Measurements from ENCODE around the gene CDCA7L. TPM values are rescaled to one million over a fixed set of nuclear protein-coding genes. Genes with fewer than 3 reads are reported as not detected.

Gene CDCA7L
- total and polyA plus RNA-seq, 2 of the 4 experiments (the other 2 are of a cell fraction), result 20.4 to 35.0 TPM

GRCh38 chr7:21887353-21887752 lies 58.3 kb downstream of the CDCA7L start:
- no TSS peak for BruUV-seq (replicated peaks)
- Histone ChIP-seq H3K27me3 (ENCODE audit: control insufficient read depth, insufficient read depth, low read length) (no peaks in the 10 kb centered on the region), H3K23ac (ENCODE audit: low read depth, low read length) (no peak overlapping the region), H2BK20ac (ENCODE audit: low read depth, low read length) (no peak overlapping the region), H2BK120ac (ENCODE audit: low read depth, low read length) (no peak overlapping the region), H3K79me1 (ENCODE audit: low read depth in 1 of 2, low read length in 2 of 2) (no peaks in the 10 kb centered on the region), H3K9me1 (ENCODE audit: insufficient read depth, low read length) (no peaks in the 10 kb centered on the region), H4K8ac (ENCODE audit: low read depth in 2 of 2, low read length in 2 of 2) (no peak overlapping the region), H2AFZ (replicated peaks; ENCODE audit: low read length, poor library complexity) (no peak overlapping the region), H4K20me1 (ENCODE audit: insufficient read depth, low read length) (no peaks in the 10 kb centered on the region), H4K5ac (ENCODE audit: low read depth, low read length) (no peak overlapping the region), H4K91ac (ENCODE audit: insufficient read depth, low read depth, low read length) (no peak overlapping the region), H3K18ac (ENCODE audit: low read depth, low read length) (no peak overlapping the region), H3K4me3 (ENCODE audit: insufficient read depth, low read depth, low read length) (no peak overlapping the region), H3K36me3 (ENCODE audit: control insufficient read depth, insufficient read depth, low read length) (no peaks in the 10 kb centered on the region), H3K4me2 (ENCODE audit: low read depth, low read length) (no peak overlapping the region), H3K9me3 (ENCODE audit: control insufficient read depth, insufficient read depth, low read length) (no peaks in the 10 kb centered on the region), H3K4ac (ENCODE audit: low read depth, low read length) (no peak overlapping the region), H2BK15ac (ENCODE audit: low read depth, low read length) (no peak overlapping the region), H3K4me1 (ENCODE audit: control insufficient read depth, insufficient read depth, low read length) (no peaks in the 10 kb centered on the region), H3K14ac (replicated peaks; ENCODE audit: low read depth, low read length) (no peak overlapping the region), H3K27ac (ENCODE audit: insufficient read depth, low read length) (no peak overlapping the region), H3K9ac (ENCODE audit: low read depth, low read length) (no peak overlapping the region), H3K56ac (ENCODE audit: extremely low read depth, insufficient read depth, low read length) (no peak overlapping the region), H2BK5ac (ENCODE audit: low read depth, low read length, poor library complexity, severe bottlenecking) (no peak overlapping the region), H2AK5ac (ENCODE audit: low read depth, low read length) (no peak overlapping the region), H2AK9ac (replicated peaks; ENCODE audit: low read depth, low read length, poor library complexity) (no peak overlapping the region)
- in situ Hi-C loops (cut with MboI; ENCODE audit: low sequenced_read_pairs), result no loop called here
- ChIA-PET POLR2A (ENCODE audit: unreplicated experiment) (no interaction called here), CTCF (interaction anchor here (0.6 kb wide), 1 partner anchor 464 kb away, joined by 3 read pairs; no protein-coding TSS in a partner anchor)
- TF ChIP-seq USF2 (IDR thresholded peaks at IDR 0.05; ENCODE audit: low read depth, low read length), result no peak
- TF ChIP-seq POLR2A (IDR thresholded peaks at IDR 0.05; ENCODE audit: low read depth, low read length), result no peak
- no peak for TF ChIP-seq NFE2L2 (IDR thresholded peaks at IDR 0.05; ENCODE audit: low read depth, low read length)
- TF ChIP-seq FOS (IDR thresholded peaks at IDR 0.05; ENCODE audit: low read depth, low read length), result no peak
- TF ChIP-seq MAFK (IDR thresholded peaks at IDR 0.05; ENCODE audit: low read depth, low read length), result no peak
- no peak for TF ChIP-seq SMC3 (IDR thresholded peaks at IDR 0.05; ENCODE audit: low read depth, low read length)
- TF ChIP-seq MXI1 (IDR thresholded peaks at IDR 0.05; ENCODE audit: borderline replicate concordance, low read depth, low read length), result no peak
- TF ChIP-seq RFX5 (IDR thresholded peaks at IDR 0.05; ENCODE audit: low read depth, low read length), result no peak
- no peak for TF ChIP-seq MAZ (IDR thresholded peaks at IDR 0.05; ENCODE audit: borderline replicate concordance, low read depth, low read length)
- no peak for TF ChIP-seq BHLHE40 (IDR thresholded peaks at IDR 0.05; ENCODE audit: low read depth, low read length)
- no peak for TF ChIP-seq CTCF (conservative IDR thresholded peaks at IDR 0.05; ENCODE audit: low read depth, low read length)
- no peak for TF ChIP-seq ELK1 (IDR thresholded peaks at IDR 0.05; ENCODE audit: borderline replicate concordance, low read depth, low read length)
- no peak for TF ChIP-seq RCOR1 (IDR thresholded peaks at IDR 0.05; ENCODE audit: insufficient replicate concordance, low read length)
- TF ChIP-seq CEBPB (IDR thresholded peaks at IDR 0.05; ENCODE audit: low read depth, low read length), result no peak
- intact Hi-C loops (cut with micrococcal nuclease), result no loop called here
- ATAC-seq (ENCODE audit: low read depth), result no peak
- WGBS, 2 experiments (ENCODE audit: extremely low coverage in 2 of 2, insufficient read length in 1 of 2), result no CpG with 5 or more reads among the region's 2 CpGs
- dilution Hi-C loops (cut with HindIII; ENCODE audit: low sequenced_read_pairs, unreplicated experiment), result no loop called here
- no peak for DNase-seq
